ENCODE results near the gene UMODL1.
"Not testable (repeated sequence)": the region's sequence is repeated elsewhere in the genome, so short reads cannot be mapped to it uniquely, and the experiment has no call there.

Gene UMODL1

DNA sequence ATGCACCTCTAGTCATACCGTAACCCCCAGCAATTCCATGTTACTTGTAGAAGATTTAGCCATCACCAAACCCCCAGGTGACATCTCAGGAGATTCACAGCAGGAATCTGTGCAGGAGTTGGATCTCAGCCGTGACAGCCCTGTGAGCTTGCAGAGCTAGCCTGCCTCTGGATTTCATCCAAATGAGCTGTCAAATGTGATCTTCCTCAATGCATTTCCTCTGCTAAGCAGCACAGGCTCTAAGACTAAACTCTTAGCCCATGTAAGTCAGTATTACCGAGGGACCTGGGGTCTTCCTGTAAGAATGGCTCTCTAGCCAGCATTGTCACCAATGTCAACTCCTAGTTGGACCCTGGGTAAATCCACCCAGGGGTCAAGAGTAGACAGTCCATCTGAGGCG is 41.7 kb downstream of the UMODL1 start:
- DNase-seq (ENCODE audit: low read depth in 2 of 2), result no peak

GRCh38 chr21:42113926-42114409 is 42.9 kb downstream of the UMODL1 start:
- DNase-seq (ENCODE audit: low read depth in 2 of 2), result no peak

DNA sequence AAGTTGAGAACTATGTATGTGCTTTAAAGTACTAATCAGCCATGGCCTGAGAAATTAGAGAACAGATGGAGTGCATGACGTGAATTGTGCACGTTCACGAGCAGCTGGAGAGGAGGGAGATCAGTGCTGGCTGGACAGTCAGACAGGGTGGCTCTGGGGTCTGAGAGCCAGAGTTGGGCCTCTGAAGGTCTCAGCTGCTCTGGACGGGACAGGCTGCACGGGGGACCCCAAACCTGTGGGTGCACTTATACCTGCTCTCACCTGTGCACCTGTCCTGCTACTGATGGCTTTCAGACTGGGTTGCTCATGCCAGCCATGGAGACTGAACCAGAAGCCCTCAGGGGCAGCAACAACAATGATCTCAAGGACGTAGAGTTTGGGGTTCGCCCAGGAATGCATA is 43.5 kb downstream of the UMODL1 start:
- no peak for DNase-seq (ENCODE audit: low read depth in 2 of 2)

GRCh38 chr21:42115136-42115683 is 44.1 kb downstream of the UMODL1 start:
- DNase-seq (ENCODE audit: low read depth in 2 of 2), result no peak

DNA sequence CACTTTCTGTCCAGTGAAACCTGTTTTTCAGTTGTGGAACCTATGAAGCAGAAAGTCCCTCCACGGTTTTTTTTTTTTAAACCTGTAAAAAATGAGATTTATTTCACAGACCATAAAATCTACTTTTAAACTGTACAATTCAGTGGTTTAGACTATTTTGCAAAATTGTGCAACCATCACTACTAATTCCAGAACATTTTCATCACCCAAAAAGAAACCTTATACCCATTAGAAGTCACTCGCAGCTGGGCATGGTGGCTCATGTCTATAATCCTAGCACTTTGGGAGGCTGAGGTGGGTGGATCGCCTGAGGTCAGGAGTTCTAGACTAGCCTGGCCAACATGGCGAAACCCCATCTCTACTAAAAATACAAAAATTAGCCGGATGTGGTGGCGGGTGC is 45.4 kb downstream of the UMODL1 start:
- DNase-seq (ENCODE audit: low read depth in 2 of 2), result not testable (repeated sequence)

GRCh38 chr21:42117229-42117966 is 46.3 kb downstream of the UMODL1 start:
- peak; percentile 32 to 40 for DNase-seq (ENCODE audit: low read depth in 2 of 2)

DNA sequence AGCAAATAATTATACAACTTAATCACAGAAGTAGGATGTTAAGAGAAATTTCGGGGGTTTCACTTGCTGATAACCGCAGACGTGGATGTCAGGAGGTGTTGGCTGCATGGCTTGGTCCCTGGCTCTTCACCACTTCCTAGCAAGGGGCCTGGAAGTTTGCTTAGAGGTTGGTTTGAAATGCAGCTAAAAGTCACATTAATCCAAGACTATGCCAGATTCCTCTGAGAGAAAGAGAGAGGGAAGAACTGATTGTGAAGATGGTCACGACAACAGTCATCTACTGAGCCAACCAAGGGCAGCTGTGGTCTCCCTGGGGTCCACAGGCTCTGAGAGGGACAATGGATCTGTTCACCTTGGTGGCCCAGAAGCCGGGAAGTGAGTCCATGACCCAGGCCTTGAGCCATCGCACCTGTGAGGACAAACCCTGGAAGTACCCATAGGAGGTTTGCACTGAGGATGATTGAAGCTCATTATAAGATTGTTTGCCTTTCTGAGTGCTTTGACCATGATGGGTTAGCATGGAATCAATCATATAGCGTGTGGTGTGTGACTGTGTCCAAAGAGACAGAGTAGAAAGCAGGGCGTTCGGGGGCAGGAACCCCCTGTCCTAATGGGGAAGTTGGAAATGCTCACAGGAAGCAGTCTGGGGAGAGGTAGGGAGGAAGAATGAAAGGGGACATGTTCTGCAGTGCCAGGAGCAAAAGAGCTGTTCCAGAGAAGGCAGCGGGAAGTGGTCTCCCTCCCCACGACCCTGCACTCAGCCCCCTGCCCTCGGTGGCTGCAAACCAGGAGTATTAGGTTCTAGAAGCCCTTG is 47.1 kb downstream of the UMODL1 start:
- DNase-seq (ENCODE audit: low read depth in 2 of 2), result no peak

DNA sequence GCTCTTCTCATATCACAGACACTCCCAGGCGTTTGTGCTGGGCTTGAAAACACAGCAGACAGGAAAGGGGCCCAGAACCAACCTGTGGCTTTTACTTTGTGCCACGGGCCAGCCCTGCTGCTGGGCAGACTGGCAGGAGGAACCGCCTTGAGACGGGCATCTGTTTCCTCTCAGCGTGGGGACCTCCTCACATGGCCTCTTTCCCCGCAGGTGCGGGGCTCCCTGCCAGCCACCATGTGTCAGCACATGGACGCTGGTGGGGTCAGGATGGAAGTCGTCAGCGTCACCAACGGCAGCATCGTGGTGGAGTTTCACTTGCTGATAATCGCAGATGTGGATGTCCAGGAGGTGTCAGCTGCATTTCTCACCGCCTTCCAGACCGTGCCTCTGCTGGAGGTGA is 47.8 kb downstream of the UMODL1 start:
- no peak for DNase-seq (ENCODE audit: low read depth in 2 of 2)

DNA sequence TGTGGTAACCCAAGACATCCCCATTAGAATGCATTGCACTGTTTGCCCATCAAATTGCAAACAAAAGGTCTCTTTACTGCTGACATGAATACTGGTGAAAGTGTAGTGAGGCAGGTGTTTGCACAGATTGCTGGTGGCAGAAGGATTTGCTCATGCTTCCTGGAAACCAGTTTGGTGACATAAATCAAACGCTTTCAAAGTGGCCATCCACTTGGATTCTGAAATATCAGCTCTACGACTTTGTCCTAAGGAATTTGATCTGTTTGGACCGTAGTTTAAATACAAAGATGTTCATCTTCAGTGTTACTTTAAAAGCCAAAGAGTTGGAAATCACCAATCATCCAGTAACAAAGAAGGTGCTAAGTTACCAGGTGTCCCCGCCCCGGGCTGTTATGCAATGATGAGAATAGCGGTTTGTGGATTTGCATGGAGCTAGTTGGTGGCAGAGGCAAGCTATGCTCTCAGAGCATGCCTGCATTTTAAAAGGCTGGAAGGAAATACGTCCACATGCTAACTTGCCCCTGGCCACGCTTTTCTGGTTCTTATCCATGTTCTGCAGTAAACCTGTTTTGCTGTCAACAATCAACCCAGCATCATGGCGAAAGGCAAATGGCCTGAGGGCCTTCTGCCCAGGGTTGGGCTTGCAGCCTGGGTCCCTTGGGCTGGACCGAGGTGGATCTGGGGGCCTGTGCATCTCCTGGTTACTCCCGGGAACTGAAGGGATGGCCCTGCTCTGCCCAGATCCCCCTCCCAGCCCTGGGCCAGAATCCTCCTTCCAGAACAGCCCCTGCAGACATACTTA is 49.2 kb downstream of the UMODL1 start:
- DNase-seq (ENCODE audit: low read depth in 2 of 2), result no peak

GRCh38 chr21:42120903-42121535 is 49.9 kb downstream of the UMODL1 start:
- no peak for DNase-seq (ENCODE audit: low read depth in 2 of 2)

GRCh38 chr21:42121794-42122193 is 50.7 kb downstream of the UMODL1 start:
- DNase-seq (ENCODE audit: low read depth in 2 of 2), result no peak

DNA sequence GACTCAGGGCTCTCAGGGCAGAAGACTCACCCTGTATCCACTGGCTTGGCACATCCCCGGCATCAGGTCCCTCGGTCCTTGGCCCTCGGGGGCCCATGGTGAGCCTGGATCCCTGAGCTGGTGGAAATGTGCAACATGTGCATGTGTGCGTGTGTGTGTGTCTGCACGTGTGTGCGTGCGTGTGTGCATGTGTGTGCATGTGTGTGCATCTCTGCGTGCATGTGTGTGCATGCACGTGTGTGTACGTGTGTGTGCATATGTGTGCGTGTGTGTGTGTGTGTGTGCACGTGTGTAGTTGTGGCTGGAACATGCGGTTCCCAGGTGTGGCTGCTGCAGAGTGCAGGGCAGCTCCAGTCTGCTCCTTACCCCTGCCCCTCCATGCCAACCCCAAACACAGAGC is 51.3 kb downstream of the UMODL1 start:
- no peak for DNase-seq (ENCODE audit: low read depth in 2 of 2)

DNA sequence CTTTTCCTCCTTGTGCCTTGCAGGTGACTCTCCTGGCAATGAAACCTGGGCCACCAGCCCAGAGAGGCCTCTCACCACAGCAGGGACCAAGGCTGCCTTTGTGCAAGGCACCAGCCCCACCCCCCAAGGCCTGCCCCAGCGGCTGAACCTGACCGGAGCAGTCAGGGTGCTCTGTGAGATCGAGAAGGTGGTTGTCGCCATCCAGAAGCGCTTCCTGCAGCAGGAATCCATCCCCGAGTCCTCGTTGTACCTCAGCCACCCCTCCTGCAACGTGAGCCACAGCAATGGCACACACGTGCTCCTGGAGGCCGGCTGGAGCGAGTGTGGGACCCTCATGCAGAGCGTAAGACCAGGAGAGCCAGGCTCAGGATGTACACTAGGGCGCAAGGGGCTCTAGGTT is 51.7 kb downstream of the UMODL1 start:
- DNase-seq (ENCODE audit: low read depth in 2 of 2), result no peak

DNA sequence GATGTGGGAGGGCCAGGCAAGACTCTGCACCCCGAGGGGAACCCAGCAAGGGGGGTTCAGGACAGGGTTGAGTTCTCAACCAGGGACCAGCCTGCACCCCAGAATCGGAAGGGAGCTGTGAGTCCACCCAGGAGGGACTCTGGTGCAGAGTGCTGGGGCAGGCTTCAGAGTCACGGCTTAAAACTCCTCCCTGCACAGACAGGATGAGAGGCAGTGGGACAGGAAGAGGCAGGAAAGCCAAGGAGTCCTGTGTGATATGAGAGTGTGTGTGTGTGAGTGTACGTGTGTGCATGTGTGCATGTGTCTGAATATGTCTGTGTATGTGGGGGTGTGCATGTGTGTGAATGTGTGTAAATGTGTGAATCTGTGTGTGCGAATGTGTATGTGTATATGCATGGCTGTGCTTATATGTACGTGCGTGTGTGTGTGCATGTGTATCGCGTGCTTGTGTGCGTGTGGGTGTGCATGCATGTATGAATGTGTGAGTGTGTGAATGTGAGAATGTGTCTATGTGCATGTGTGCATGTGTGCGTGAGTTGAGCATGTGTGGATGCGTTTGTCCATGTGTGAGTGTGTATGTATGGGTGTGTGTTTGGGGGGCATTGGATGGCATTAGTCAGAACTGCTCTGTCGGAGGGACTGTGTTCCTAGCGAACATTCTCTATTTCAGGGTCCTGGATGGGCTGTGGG is 52.2 kb downstream of the UMODL1 start:
- DNase-seq (ENCODE audit: low read depth in 2 of 2), result no peak

DNA sequence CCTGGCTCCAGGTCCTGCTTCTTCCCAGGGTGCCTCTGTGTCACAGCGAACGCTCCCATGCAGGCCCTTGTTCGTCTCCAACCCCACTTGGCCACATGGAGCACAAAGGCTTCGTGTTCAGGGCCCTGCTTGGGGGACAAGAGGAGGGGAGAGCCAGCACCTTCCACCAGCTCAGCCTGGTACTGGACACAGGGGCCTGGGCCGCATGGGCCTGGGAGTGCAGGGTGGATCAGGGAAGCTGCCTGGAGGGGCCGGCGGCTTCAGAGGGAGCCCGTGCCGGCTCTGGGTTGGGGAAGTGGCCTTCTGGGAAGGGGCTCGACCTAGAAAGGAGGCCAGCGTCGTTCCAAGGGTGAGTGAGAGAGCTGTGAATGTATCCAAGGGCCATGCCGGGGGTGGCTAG is 53.0 kb downstream of the UMODL1 start:
- no peak for DNase-seq (ENCODE audit: low read depth in 2 of 2)

- DNase-seq (ENCODE audit: low read depth in 2 of 2), result no peak
Measured at GRCh38 chr21:42124826-42125570, 53.9 kb downstream of the UMODL1 start.

DNA sequence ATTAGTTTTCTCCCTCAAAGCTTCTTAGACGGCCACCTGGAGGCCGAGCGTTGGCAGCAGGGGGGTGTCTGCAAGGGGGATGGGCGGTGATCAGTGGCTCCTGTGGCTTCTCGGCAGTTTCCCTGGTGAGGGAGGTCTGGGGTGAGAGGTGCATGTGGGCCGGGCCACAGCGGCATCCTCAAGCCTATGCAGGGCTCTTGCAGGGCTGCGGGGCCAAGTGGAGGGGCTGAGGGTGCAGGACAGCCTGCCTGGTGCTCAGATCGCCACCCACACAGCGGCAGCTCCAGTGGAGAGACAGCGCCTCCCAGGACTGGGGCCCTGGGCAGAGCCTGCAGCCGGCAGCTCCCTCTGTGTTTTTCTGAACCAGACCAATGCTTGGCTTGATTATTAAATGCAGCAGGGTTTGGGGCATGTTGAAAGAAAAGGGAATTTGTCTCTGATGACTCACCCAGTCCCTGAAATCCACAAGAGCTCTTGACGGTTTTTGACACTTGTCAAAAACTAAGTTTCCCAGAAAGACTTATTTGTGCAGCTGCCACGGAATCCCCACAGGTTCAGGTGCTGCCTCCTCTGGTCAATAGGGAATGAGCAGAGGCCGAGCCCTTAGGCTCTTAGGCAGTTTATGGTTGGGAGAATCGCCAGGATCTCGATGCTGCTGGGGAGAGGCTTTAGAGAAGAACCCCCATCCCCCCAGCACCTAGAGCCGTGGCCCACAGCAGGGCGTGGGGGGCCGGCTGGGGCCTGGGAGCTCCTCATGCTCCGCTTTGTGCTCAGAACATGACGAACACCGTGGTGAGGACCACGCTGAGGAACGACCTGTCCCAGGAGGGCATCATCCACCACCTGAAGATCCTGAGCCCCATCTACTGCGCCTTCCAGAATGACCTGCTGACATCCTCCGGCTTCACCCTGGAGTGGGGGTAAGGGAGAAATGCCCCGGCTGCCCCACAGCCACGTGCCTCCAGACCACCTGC is 54.7 kb downstream of the UMODL1 start:
- DNase-seq (ENCODE audit: low read depth in 2 of 2), result no peak

GRCh38 chr21:42127164-42128150 is 56.3 kb downstream of the UMODL1 start:
- DNase-seq (ENCODE audit: low read depth in 2 of 2), result no peak
